ENCODE measurements around the gene C17orf75.
A peak's percentile ranks its signal among the peaks of the same experiment; 100 is the strongest.
"Not testable (repeated sequence)": the region's sequence is repeated elsewhere in the genome, so short reads cannot be mapped to it uniquely, and the experiment has no call there.

The C17orf75 gene, protein sequence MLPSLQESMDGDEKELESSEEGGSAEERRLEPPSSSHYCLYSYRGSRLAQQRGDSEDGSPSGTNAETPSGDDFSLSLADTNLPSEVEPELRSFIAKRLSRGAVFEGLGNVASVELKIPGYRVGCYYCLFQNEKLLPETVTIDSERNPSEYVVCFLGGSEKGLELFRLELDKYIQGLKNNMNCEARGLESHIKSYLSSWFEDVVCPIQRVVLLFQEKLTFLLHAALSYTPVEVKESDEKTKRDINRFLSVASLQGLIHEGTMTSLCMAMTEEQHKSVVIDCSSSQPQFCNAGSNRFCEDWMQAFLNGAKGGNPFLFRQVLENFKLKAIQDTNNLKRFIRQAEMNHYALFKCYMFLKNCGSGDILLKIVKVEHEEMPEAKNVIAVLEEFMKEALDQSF

DNA sequence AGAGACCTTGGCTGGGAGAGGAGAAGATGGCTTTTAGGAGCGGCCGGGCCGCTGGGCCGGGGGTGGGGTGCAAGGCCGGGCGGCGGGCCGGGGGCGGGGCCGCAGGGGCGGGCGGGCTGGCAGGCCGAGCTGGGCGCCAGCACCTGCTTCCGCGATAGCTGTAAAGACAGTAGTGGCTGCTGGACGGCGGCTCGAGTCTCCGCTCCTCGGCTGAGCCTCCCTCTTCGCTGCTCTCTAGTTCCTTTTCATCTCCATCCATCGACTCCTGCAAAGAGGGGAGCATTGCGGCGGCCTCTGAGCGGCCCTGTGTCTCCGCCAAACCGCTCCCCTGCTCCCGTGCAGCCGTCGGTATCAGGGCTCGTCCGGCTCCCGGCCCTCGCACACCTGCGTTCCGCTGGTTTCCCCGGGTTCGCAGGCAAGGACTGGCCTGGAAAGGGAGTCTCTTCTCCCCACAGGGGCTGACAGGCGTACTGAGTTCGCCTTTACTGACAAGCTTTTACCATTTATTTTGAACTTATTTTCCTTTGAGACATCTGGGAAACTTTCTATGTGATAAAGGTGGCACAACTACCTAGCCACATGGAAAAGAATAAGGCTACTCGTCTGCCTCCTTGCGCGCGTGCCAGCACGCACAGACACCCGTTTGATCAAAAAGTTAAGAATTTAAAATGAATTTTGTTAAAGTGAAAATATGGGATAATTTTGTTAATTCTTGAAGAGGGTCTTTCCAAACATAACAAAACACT is at the start of gene C17orf75:
TSS of gene C17orf75 (minus strand) at position 317 of the 746 bp plus-strand sequence. CDS start at position 283, 34 bp downstream.
- peak; percentile 76 for DNase-seq (ENCODE audit: insufficient read length, low spot score)
- peak; percentile 60 for TF ChIP-seq POLR2A (IDR thresholded peaks at IDR 0.05; ENCODE audit: low read depth, low read length)
- no peak for FAIRE-seq

- no peak for DNase-seq (ENCODE audit: insufficient read length, low spot score)
- TF ChIP-seq POLR2A (IDR thresholded peaks at IDR 0.05; ENCODE audit: low read depth, low read length) = no peak
- no peak for FAIRE-seq
These were observed 46.9 kb upstream of the C17orf75 start for GRCh38 chr17:32388613-32389459.

GRCh38 chr17:32388128-32388527 is 46.2 kb upstream of the C17orf75 start:
- not testable (repeated sequence) for DNase-seq (ENCODE audit: insufficient read length, low spot score); FAIRE-seq

GRCh38 chr17:32386844-32387243 is 44.9 kb upstream of the C17orf75 start:
- no peak for FAIRE-seq
- no peak for DNase-seq (ENCODE audit: insufficient read length, low spot score)
- TF ChIP-seq POLR2A (IDR thresholded peaks at IDR 0.05; ENCODE audit: low read depth, low read length) = no peak

GRCh38 chr17:32385971-32386370 is 44.0 kb upstream of the C17orf75 start:
- DNase-seq (ENCODE audit: insufficient read length, low spot score) (no peak), FAIRE-seq (no peak)
- TF ChIP-seq POLR2A (IDR thresholded peaks at IDR 0.05; ENCODE audit: low read depth, low read length) = no peak

DNA sequence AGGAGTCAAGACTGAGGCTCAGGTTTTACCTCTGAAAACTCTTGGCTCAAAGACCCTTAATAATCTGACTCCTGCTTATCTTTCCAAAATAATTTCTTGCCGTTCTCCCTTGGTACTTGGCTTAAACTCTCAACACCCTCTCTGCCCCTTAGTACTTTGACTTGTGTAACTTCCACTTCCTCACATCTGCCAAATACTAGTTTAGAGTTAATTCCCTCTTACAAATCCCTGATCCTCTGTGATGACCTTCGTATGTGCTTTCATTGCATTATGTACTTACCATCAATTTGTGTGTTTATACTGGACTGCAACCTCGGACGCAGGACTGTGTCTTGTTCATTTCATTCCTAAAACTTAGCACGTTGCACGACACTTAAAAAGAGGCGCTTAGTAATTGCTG is 43.1 kb upstream of the C17orf75 start:
- DNase-seq (ENCODE audit: insufficient read length, low spot score) (no peak), FAIRE-seq (no peak)
- no peak for TF ChIP-seq POLR2A (IDR thresholded peaks at IDR 0.05; ENCODE audit: low read depth, low read length)

DNA sequence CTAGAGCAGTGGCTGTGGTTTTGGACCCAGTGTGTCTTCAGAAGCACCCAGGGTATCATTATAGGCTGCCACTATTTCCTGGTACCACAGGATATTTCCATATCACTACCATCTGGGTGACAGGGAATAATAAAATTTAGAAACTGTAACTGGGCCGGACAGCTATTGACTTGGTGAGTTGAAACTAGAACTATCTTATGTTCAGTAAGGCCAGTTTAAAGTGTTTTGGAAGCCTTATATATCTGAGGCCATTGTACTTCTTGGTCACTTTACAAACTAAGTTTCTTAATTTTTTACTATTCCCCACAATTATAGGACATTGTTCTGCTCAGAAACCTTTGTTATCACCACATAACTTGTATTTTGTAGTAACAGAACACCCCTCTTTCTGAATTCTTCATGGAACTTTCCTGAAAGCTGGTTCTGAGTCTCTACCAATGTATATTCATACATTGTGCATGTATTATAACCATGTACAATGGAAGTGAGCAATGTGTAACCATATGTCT is 42.0 kb upstream of the C17orf75 start:
- FAIRE-seq = no peak
- no peak for TF ChIP-seq POLR2A (IDR thresholded peaks at IDR 0.05; ENCODE audit: low read depth, low read length)
- DNase-seq (ENCODE audit: insufficient read length, low spot score) = no peak

- no peak for TF ChIP-seq POLR2A (IDR thresholded peaks at IDR 0.05; ENCODE audit: low read depth, low read length)
- DNase-seq (ENCODE audit: insufficient read length, low spot score) (no peak), FAIRE-seq (no peak)
These were observed 40.7 kb upstream of the C17orf75 start for GRCh38 chr17:32382526-32383223.

- FAIRE-seq = no peak
These were observed 28.5 kb upstream of the C17orf75 start for GRCh38 chr17:32370426-32370825.

GRCh38 chr17:32361270-32361669 is 19.3 kb upstream of the C17orf75 start:
- DNase-seq (ENCODE audit: insufficient read length, low spot score) = no peak
- no peak for FAIRE-seq
- TF ChIP-seq POLR2A (IDR thresholded peaks at IDR 0.05; ENCODE audit: low read depth, low read length) = no peak

More at GRCh38 chr17:32370426-32370825, 28.5 kb upstream of the C17orf75 start:
- TF ChIP-seq POLR2A (IDR thresholded peaks at IDR 0.05; ENCODE audit: low read depth, low read length) = no peak
- no peak for DNase-seq (ENCODE audit: insufficient read length, low spot score)

GRCh38 chr17:32357615-32358014 is 15.6 kb upstream of the C17orf75 start:
- FAIRE-seq (no peak), DNase-seq (ENCODE audit: insufficient read length, low spot score) (no peak)
- no peak for TF ChIP-seq POLR2A (IDR thresholded peaks at IDR 0.05; ENCODE audit: low read depth, low read length)

- TF ChIP-seq POLR2A (IDR thresholded peaks at IDR 0.05; ENCODE audit: low read depth, low read length) = no peak
- DNase-seq (ENCODE audit: insufficient read length, low spot score) (no peak), FAIRE-seq (no peak)
These were observed 14.8 kb upstream of the C17orf75 start for GRCh38 chr17:32356750-32357149.

DNA sequence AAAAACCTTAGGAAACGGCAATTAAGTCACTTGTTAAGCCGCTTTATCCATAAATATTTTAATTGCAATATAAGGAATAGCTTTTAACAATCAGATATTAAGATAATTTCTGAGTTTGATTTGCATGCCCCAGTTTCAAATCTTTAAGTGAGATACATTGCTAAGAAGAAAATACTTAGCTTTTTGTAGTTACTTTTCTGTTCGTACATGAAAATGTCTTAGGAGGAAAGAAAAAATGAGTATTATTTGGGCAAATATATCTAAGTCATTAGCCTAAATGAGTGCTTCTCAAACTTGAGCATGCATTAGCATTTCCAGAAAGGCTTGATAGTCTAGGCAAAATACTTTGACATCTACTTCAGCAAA is 14.4 kb upstream of the C17orf75 start:
- DNase-seq (ENCODE audit: insufficient read length, low spot score) (no peak), FAIRE-seq (no peak)
- no peak for TF ChIP-seq POLR2A (IDR thresholded peaks at IDR 0.05; ENCODE audit: low read depth, low read length)

Measured in H54 (cell line).